Naive thymus-derived CD4-positive, alpha-beta T cell (primary cell): ENCODE results near the gene PTH2R. TPM values are rescaled to one million over a fixed set of nuclear protein-coding genes. Genes with fewer than 3 reads are reported as not detected.
"Not testable (repeated sequence)": the region's sequence is repeated elsewhere in the genome, so short reads cannot be mapped to it uniquely, and the experiment has no call there.

ENCODE experiments used
- ATAC-seq: fragments of 150-1000 bp; cut with Tn5 transposase; 2 replicates; pipeline ENCODE4 v1.10.0; 2021; ENCODE audit warnings: mild to moderate bottlenecking, moderate library complexity
- CTCF ChIA-PET: fragments of 350-600 bp; sonication (Branson Sonifier 250); formaldehyde crosslinking; loops from one replicate; lab custom pipeline; 2021; ENCODE audit warnings: antibody characterized with exemption; lab: Charles Lee
- POLR2A ChIA-PET: fragments of 350-600 bp; sonication (Branson Sonifier 250); formaldehyde crosslinking; loops from one replicate; lab custom pipeline; 2021; ENCODE audit warnings: antibody characterized with exemption, inconsistent platforms; lab: Charles Lee
- DNase-seq, 9 donors: peaks; one replicate each; pipeline versions ENCODE4 v3.0.0 to v3.0.0-alpha.2; 2020 to 2022; ENCODE audit warnings: mixed read lengths in 1 of 9
- H3K27ac ChIP-seq: one replicate; pipeline ENCODE4 v1.7.0; 2013; ENCODE audit warnings: mild to moderate bottlenecking, low read depth, low read length, moderate library complexity
- H3K27me3 ChIP-seq, 2 donors: one replicate each; pipeline ENCODE4 v1.7.0; 2013; ENCODE audit warnings: low read length in 2 of 2, mild to moderate bottlenecking in 2 of 2, moderate library complexity in 2 of 2; ENCODE audit not compliant: control insufficient read depth in 2 of 2, insufficient read depth in 2 of 2
- H3K36me3 ChIP-seq, 3 experiments: 1 replicate in 2 of 3; 2 replicates in 1 of 3; pipeline ENCODE4 v1.7.0; 2013; ENCODE audit warnings: low read length in 3 of 3, mild to moderate bottlenecking in 3 of 3, moderate library complexity in 1 of 3; ENCODE audit not compliant: insufficient read depth in 3 of 3, control insufficient read depth in 2 of 3
- H3K4me1 ChIP-seq, 2 donors: one replicate each; pipeline ENCODE4 v1.7.0; 2013; ENCODE audit warnings: low read length in 2 of 2, mild to moderate bottlenecking in 2 of 2, moderate library complexity in 1 of 2; ENCODE audit not compliant: control insufficient read depth in 2 of 2, insufficient read depth in 2 of 2
- H3K4me3 ChIP-seq: 2 replicates; pipeline ENCODE4 v1.7.0; 2013; ENCODE audit warnings: mild to moderate bottlenecking, low read length
- H3K9me3 ChIP-seq, 3 experiments: 1 replicate in 2 of 3; 2 replicates in 1 of 3; pipeline ENCODE4 v1.7.0; 2013; ENCODE audit warnings: low read length in 3 of 3; ENCODE audit not compliant: control insufficient read depth in 2 of 3
- H3K27ac Mint-ChIP-seq, 9 donors: one replicate each; pipeline ENCODE4 v1.8.0; 2020 to 2022; ENCODE audit warnings: mixed read lengths in 9 of 9, mild to moderate bottlenecking in 8 of 9, moderate library complexity in 5 of 9, inconsistent platforms in 2 of 9
- H3K27me3 Mint-ChIP-seq, 5 donors: one replicate each; pipeline ENCODE4 v1.8.0; 2021 to 2022; ENCODE audit warnings: mixed read lengths in 5 of 5, mild to moderate bottlenecking in 1 of 5
- H3K36me3 Mint-ChIP-seq, 5 donors: one replicate each; pipeline ENCODE4 v1.8.0; 2020 to 2022; ENCODE audit warnings: mixed read lengths in 5 of 5, mild to moderate bottlenecking in 3 of 5, inconsistent platforms in 1 of 5
- H3K4me1 Mint-ChIP-seq, 7 donors: one replicate each; pipeline ENCODE4 v1.8.0; 2020 to 2022; ENCODE audit warnings: mixed read lengths in 7 of 7, mild to moderate bottlenecking in 3 of 7, inconsistent platforms in 1 of 7
- H3K4me3 Mint-ChIP-seq, 10 donors: one replicate each; pipeline ENCODE4 v1.8.0; 2020 to 2022; ENCODE audit warnings: mild to moderate bottlenecking in 10 of 10, mixed read lengths in 10 of 10, moderate library complexity in 6 of 10, inconsistent platforms in 2 of 10
- H3K9me3 Mint-ChIP-seq, 11 donors: one replicate each; pipeline ENCODE4 v1.8.0; 2020 to 2022; ENCODE audit warnings: mixed read lengths in 11 of 11, mild to moderate bottlenecking in 4 of 11, inconsistent platforms in 1 of 11, moderate library complexity in 1 of 11
- intact Hi-C, 2 donors: fragments of 100-400 bp; cut with micrococcal nuclease; formaldehyde crosslinking; loops; one replicate each; pipeline ENCODE4 v1.15.1; 2023
- polyA plus RNA-seq, 2 donors: library from polyadenylated mRNA; unstranded; fragments of 300-500 nt; fragmentation: Illumina TruSeq; gene quantifications; one replicate each; pipeline ENCODE4 v1.2.3, GENCODE V29; 2021
- total RNA-seq, 6 experiments: library from RNA in 5 of 6; stranded (reverse) in 5 of 6; gene quantifications; 1 replicate in 5 of 6; 2 replicates in 1 of 6; pipeline ENCODE4 v1.2.3 and lab custom pipeline; 2021 to 2026

Gene PTH2R
- total and polyA plus RNA-seq, 7 experiments from 2014 or later: 0.19 to 0.44 (median 0.43) TPM; not detected in 4

GRCh38 chr2:208389940-208390339, 16.7 kb upstream of the PTH2R start:
- Mint-ChIP-seq H3K27ac (no peak overlapping the region), H3K4me3 (no peak overlapping the region), H3K36me3 (peaks cover 0 to 6% (median 0%) of the 10 kb centered on the region in 5 donors), H3K4me1 (no peaks in the 10 kb centered on the region), H3K9me3 (peaks cover 0 to 40% (median 11%) of the 10 kb centered on the region in 11 donors), H3K27me3 (peaks cover 9 to 31% (median 18%) of the 10 kb centered on the region in 5 donors)
- ChIA-PET POLR2A (no interaction called here), CTCF (no interaction called here)
- DNase-seq (no peak), ATAC-seq (no peak)
- Histone ChIP-seq H3K4me3 (no peak overlapping the region), H3K27ac (no peak overlapping the region), H3K4me1 (no peaks in the 10 kb centered on the region), H3K9me3 (peaks cover 0 to 19% (median 0%) of the 10 kb centered on the region in 3 experiments), H3K36me3 (no peaks in the 10 kb centered on the region), H3K27me3 (no peaks in the 10 kb centered on the region)
- intact Hi-C loops: no loop called here

GRCh38 chr2:208392300-208392699, 14.3 kb upstream of the PTH2R start:
- Histone ChIP-seq H3K4me3 (no peak overlapping the region), H3K36me3 (no peaks in the 10 kb centered on the region), H3K27me3 (no peaks in the 10 kb centered on the region), H3K27ac (no peak overlapping the region), H3K4me1 (no peaks in the 10 kb centered on the region), H3K9me3 (peaks cover 0 to 19% (median 0%) of the 10 kb centered on the region in 3 experiments)
- ChIA-PET CTCF (no interaction called here), POLR2A (no interaction called here)
- no peak for ATAC-seq
- no peak for DNase-seq
- peaks cover 3 to 20% (median 12%) of the 10 kb centered on the region in 5 donors for H3K27me3 Mint-ChIP-seq
- H3K9me3 Mint-ChIP-seq: peaks cover 0 to 57% (median 21%) of the 10 kb centered on the region in 11 donors
- no peaks in the 10 kb centered on the region for H3K4me1 Mint-ChIP-seq
- no peak overlapping the region for H3K4me3 Mint-ChIP-seq
- H3K27ac Mint-ChIP-seq: no peak overlapping the region
- intact Hi-C loops: no loop called here
- peaks cover 0 to 9% (median 5%) of the 10 kb centered on the region in 5 donors for H3K36me3 Mint-ChIP-seq

- H3K36me3 ChIP-seq, H3K36me3 Mint-ChIP-seq, CTCF ChIA-PET, H3K27ac ChIP-seq, H3K4me1 ChIP-seq, H3K4me3 ChIP-seq, H3K4me1 Mint-ChIP-seq, H3K27me3 ChIP-seq, ATAC-seq, H3K4me3 Mint-ChIP-seq, H3K27ac Mint-ChIP-seq, DNase-seq, POLR2A ChIA-PET: not testable (repeated sequence)
- Mint-ChIP-seq H3K9me3 (peaks cover 0 to 47% (median 20%) of the 10 kb centered on the region in 11 donors), H3K27me3 (peaks cover 19 to 30% (median 19%) of the 10 kb centered on the region in 5 donors)
- intact Hi-C loops: loop anchor here in 1 of 2 donors (5.0 kb wide), 1 partner anchor 811 kb away; no protein-coding TSS in a partner anchor
- H3K9me3 ChIP-seq: peaks cover 0 to 19% (median 0%) of the 10 kb centered on the region in 3 experiments
These were observed 9.8 kb upstream of the PTH2R start for GRCh38 chr2:208396796-208397195.

DNA sequence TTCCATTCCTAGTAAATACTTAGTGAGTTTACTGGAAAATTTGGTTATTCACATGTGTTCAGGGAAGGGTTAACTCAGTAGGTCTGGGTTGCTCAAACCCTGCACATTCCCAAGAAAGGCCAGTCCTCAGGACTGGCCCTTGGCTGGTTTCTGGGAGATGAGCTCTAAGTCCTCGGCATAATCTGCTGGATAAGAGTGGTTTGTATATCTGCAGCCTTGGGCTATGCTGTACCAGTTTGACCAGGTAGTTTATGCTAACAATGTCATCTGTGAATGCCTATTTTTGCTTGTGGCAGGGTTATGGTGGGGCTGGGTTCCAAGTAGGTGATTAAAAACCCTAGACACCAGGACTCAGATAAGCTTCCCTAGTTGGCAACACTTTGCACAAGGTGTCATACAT, 7.4 kb upstream of the PTH2R start:
- POLR2A ChIA-PET: no interaction called here
- peaks cover 0 to 5% (median 3%) of the 10 kb centered on the region in 5 donors for H3K36me3 Mint-ChIP-seq

GRCh38 chr2:208407667-208408066, 1.1 kb downstream of the PTH2R start:
- intact Hi-C loops: no loop called here
- DNase-seq (no peak), ATAC-seq (no peak)
- Histone ChIP-seq H3K27ac (no peak overlapping the region), H3K27me3 (peaks cover 9% of the 10 kb centered on the region in 2 donors), H3K4me1 (no peaks in the 10 kb centered on the region), H3K36me3 (no peaks in the 10 kb centered on the region), H3K4me3 (no peak overlapping the region), H3K9me3 (no peaks in the 10 kb centered on the region)
- CTCF ChIA-PET: no interaction called here
- peaks cover 0 to 1% (median 0%) of the 10 kb centered on the region in 11 donors for H3K9me3 Mint-ChIP-seq
- peaks cover 0 to 12% (median 8%) of the 10 kb centered on the region in 7 donors for H3K4me1 Mint-ChIP-seq
- no peaks in the 10 kb centered on the region for H3K36me3 Mint-ChIP-seq
- POLR2A ChIA-PET: no interaction called here
- H3K27me3 Mint-ChIP-seq: peaks cover 64 to 86% (median 73%) of the 10 kb centered on the region in 5 donors
- H3K4me3 Mint-ChIP-seq: no peak overlapping the region
- no peak overlapping the region for H3K27ac Mint-ChIP-seq

More for the DNA sequence above, 7.4 kb upstream of the PTH2R start:
- DNase-seq: no peak
- Mint-ChIP-seq H3K4me3 (no peak overlapping the region), H3K27ac (no peak overlapping the region), H3K4me1 (no peaks in the 10 kb centered on the region), H3K27me3 (peaks cover 35 to 47% (median 40%) of the 10 kb centered on the region in 5 donors), H3K9me3 (peaks cover 0 to 25% (median 11%) of the 10 kb centered on the region in 11 donors)
- no peak for ATAC-seq
- intact Hi-C loops: loop anchor here in 1 of 2 donors (5.0 kb wide), 1 partner anchor 808 kb away; no protein-coding TSS in a partner anchor
- Histone ChIP-seq H3K27me3 (no peaks in the 10 kb centered on the region), H3K4me1 (no peaks in the 10 kb centered on the region), H3K4me3 (no peak overlapping the region), H3K36me3 (no peaks in the 10 kb centered on the region), H3K27ac (no peak overlapping the region), H3K9me3 (peaks cover 0 to 3% (median 0%) of the 10 kb centered on the region in 3 experiments)
- CTCF ChIA-PET: no interaction called here

DNA sequence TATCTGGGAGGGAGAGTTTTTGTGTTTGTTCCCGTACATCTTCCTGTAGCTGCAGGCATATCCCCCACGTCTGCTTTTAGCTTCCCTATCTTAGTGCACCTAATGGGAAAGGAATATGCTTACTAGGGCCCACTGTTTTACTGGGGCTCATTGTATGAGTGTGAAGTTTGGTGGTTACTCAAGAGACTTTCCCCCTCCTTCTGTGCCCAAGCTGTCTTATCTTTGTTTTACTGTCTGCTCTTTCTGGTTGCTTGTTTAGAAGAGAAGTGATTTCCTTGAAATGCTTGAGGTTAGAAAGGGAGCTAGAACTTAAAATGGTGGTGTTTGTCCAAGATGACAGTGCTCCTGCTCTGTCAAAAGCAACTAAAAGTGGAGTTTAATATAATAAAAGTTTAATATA, 7.3 kb downstream of the PTH2R start:
- ChIA-PET CTCF (no interaction called here), POLR2A (no interaction called here)
- Mint-ChIP-seq H3K4me1 (peaks cover 0 to 5% (median 0%) of the 10 kb centered on the region in 7 donors), H3K4me3 (no peak overlapping the region), H3K27ac (no peak overlapping the region), H3K27me3 (peaks cover 26 to 44% (median 30%) of the 10 kb centered on the region in 5 donors), H3K9me3 (peaks cover 0 to 3% (median 0%) of the 10 kb centered on the region in 11 donors), H3K36me3 (no peaks in the 10 kb centered on the region)
- Histone ChIP-seq H3K27me3 (peaks cover 0 to 4% of the 10 kb centered on the region in 2 donors), H3K9me3 (no peaks in the 10 kb centered on the region), H3K4me3 (no peak overlapping the region), H3K27ac (no peak overlapping the region), H3K36me3 (no peaks in the 10 kb centered on the region), H3K4me1 (no peaks in the 10 kb centered on the region)
- DNase-seq (no peak), ATAC-seq (no peak)
- intact Hi-C loops: no loop called here

GRCh38 chr2:208415255-208415654, 8.7 kb downstream of the PTH2R start:
- intact Hi-C loops: no loop called here
- no peak for ATAC-seq

More at GRCh38 chr2:208415255-208415654, 8.7 kb downstream of the PTH2R start:
- Histone ChIP-seq H3K4me1 (no peaks in the 10 kb centered on the region), H3K27me3 (peaks cover 0 to 2% of the 10 kb centered on the region in 2 donors), H3K27ac (no peak overlapping the region), H3K36me3 (no peaks in the 10 kb centered on the region), H3K4me3 (no peak overlapping the region), H3K9me3 (no peaks in the 10 kb centered on the region)
- ChIA-PET CTCF (no interaction called here), POLR2A (no interaction called here)
- Mint-ChIP-seq H3K36me3 (no peaks in the 10 kb centered on the region), H3K27ac (no peak overlapping the region), H3K4me3 (no peak overlapping the region), H3K27me3 (peaks cover 19 to 32% (median 22%) of the 10 kb centered on the region in 5 donors), H3K9me3 (peaks cover 0 to 3% (median 0%) of the 10 kb centered on the region in 11 donors), H3K4me1 (peaks cover 0 to 5% (median 0%) of the 10 kb centered on the region in 7 donors)
- DNase-seq: no peak
